Heart left ventricle (tissue), 13 donors: ENCODE data around the gene CYP21A2.
"Not testable (repeated sequence)": the region's sequence is repeated elsewhere in the genome, so short reads cannot be mapped to it uniquely, and the experiment has no call there.

Experiments
- CTCF ChIP-seq, 12 donors: fragments of 200-600 bp; sonication (generic) in 4 of 12; IDR thresholded peaks; one replicate each; pipeline versions ENCODE4 v1.5.0 to v1.8.0; 2018 to 2022; ENCODE audit warnings: antibody characterized with exemption in 12 of 12, mild to moderate bottlenecking in 5 of 12
- POLR2A ChIP-seq, 2 donors: fragments of 450-650 bp; IDR thresholded peaks; one replicate each; pipeline ENCODE4 v1.6.1; 2017; ENCODE audit warnings: antibody characterized with exemption in 2 of 2, mild to moderate bottlenecking in 2 of 2, moderate library complexity in 2 of 2
- donor health status: ischemic (EF 13 %, LVEDD 7.1; RV severe dilation, severe dysfunction).
- donor health status: DM: no; HTN: yes; CAD: no.
- donor health status: DM: no; HTN: no; CAD: no.
- donor health status: ischemic (EF 25% LVEDD 6.9; RV normal size, moderate dysfunction).
- donor health status: ischemic (EF 25% LVEDD 5.7; RV mildly dilated, moderate dysfunction).
- donor health status: ischemic (EF 35%, LVEDD 5.7; RV mildly dilated, moderate dysfunction).
- donor health status: nonischemic (EF 11% LVEDD 7.7; RV severe dilation, severe dysfunction).
- donor health status: DM: yes; HTN: yes; CAD: no.
- donor health status: PGD.
- donor health status: ischemic (EF 29% LVEDD 5.4; RV normal size, mild dysfunction).
- donor health status: nonischemic (EF 23%, LVEDD 6.1; RV moderate dilation, normal function).

- TF ChIP-seq CTCF, POLR2A (IDR thresholded peaks at IDR 0.05): not testable (repeated sequence)
Measured at GRCh38 chr6:32005991-32006529, 32.2 kb upstream of the CYP21A2 start.
